OCI-LY7 (cell line): ENCODE data around the gene RIF1.

Experiments used
- EZH2phosphoT487 ChIP-seq: fragments of 200-600 bp; sonication (generic); IDR thresholded peaks from 2 replicates; pipeline ENCODE4 v1.6.1; 2018; ENCODE audit warnings: low read depth, borderline replicate concordance, mild to moderate bottlenecking, mixed run types, antibody characterized with exemption, low read length, moderate library complexity, mixed read lengths
- TF ChIP-seq, protein P1 (sequence below): fragments of 200-600 bp; sonication (generic); conservative IDR thresholded peaks from 2 replicates; pipeline ENCODE4 v1.5.1; 2014; ENCODE audit warnings: mild to moderate bottlenecking, antibody characterized with exemption, low read length, moderate library complexity, mixed read lengths

DNA sequence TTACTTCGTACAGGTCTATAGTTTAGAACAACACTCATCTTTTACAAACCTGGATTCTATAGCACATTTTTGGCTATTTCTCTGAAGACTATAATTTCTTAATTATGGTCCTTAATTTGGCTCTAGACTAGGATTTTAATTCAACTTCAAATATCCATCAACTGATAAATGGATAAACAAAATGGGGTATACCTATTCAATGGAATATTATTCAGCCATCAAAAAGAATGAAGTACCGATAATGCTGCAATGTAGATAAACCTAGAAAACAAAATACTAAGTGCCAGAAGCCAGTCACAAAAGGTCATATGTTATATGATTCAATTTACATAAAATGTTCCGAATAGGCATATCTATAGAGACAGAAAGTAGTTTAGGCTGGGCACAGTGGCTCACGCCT lies 15.2 kb upstream of the RIF1 start:
- TF ChIP-seq, protein P1, sequence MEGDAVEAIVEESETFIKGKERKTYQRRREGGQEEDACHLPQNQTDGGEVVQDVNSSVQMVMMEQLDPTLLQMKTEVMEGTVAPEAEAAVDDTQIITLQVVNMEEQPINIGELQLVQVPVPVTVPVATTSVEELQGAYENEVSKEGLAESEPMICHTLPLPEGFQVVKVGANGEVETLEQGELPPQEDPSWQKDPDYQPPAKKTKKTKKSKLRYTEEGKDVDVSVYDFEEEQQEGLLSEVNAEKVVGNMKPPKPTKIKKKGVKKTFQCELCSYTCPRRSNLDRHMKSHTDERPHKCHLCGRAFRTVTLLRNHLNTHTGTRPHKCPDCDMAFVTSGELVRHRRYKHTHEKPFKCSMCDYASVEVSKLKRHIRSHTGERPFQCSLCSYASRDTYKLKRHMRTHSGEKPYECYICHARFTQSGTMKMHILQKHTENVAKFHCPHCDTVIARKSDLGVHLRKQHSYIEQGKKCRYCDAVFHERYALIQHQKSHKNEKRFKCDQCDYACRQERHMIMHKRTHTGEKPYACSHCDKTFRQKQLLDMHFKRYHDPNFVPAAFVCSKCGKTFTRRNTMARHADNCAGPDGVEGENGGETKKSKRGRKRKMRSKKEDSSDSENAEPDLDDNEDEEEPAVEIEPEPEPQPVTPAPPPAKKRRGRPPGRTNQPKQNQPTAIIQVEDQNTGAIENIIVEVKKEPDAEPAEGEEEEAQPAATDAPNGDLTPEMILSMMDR = no peak
- no peak for TF ChIP-seq EZH2phosphoT487
